NB4 (cell line): ENCODE results near the gene IL1RN.

Experiments used
- DNase-seq: peaks from one replicate; pipeline ENCODE4 v3.0.0; 2010; ENCODE audit warnings: low read depth
- H3K4me3 ChIP-seq: one replicate; pipeline ENCODE4 v1.5.1; 2011; ENCODE audit warnings: mild to moderate bottlenecking, low read depth, low read length, moderate library complexity
- MYC ChIP-seq: IDR thresholded peaks from 2 replicates; pipeline ENCODE4 v1.6.1; 2011; ENCODE audit warnings: low read depth, low read length
- TF ChIP-seq, protein P1 (sequence below): IDR thresholded peaks from 2 replicates; pipeline ENCODE4 v1.6.1; 2011; ENCODE audit warnings: low read depth, low read length
- TF ChIP-seq, protein P2 (sequence below): IDR thresholded peaks from one replicate; pipeline ENCODE4 v1.5.1; 2012; ENCODE audit warnings: low read depth, low read length

Gene IL1RN

GRCh38 chr2:113183264-113183663 lies 55.9 kb downstream of the IL1RN start:
- TF ChIP-seq MYC: no peak
- TF ChIP-seq, protein P1, sequence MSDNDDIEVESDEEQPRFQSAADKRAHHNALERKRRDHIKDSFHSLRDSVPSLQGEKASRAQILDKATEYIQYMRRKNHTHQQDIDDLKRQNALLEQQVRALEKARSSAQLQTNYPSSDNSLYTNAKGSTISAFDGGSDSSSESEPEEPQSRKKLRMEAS: no peak
- TF ChIP-seq, protein P2, sequence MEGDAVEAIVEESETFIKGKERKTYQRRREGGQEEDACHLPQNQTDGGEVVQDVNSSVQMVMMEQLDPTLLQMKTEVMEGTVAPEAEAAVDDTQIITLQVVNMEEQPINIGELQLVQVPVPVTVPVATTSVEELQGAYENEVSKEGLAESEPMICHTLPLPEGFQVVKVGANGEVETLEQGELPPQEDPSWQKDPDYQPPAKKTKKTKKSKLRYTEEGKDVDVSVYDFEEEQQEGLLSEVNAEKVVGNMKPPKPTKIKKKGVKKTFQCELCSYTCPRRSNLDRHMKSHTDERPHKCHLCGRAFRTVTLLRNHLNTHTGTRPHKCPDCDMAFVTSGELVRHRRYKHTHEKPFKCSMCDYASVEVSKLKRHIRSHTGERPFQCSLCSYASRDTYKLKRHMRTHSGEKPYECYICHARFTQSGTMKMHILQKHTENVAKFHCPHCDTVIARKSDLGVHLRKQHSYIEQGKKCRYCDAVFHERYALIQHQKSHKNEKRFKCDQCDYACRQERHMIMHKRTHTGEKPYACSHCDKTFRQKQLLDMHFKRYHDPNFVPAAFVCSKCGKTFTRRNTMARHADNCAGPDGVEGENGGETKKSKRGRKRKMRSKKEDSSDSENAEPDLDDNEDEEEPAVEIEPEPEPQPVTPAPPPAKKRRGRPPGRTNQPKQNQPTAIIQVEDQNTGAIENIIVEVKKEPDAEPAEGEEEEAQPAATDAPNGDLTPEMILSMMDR: no peak
- DNase-seq: no peak
- H3K4me3 ChIP-seq: no peak overlapping the region
